Endothelial cell of umbilical vein (primary cell): ENCODE measurements around the gene SRBD1. TPM values are rescaled to one million over a fixed set of nuclear protein-coding genes. Genes with fewer than 3 reads are reported as not detected.

ENCODE experiments used
- BruUV-seq: library from RNA; stranded (reverse); fragments of 400-500 nt; replicated peaks from 2 replicates; lab custom pipeline; 2021; lab: Mats Ljungman, UMichigan
- CTCF ChIA-PET: fragments of 300-600, 350-600 bp; sonication (Branson Sonifier 250); formaldehyde crosslinking; loops from one replicate; lab custom pipeline; 2021; ENCODE audit warnings: antibody characterized with exemption, inconsistent platforms; lab: Charles Lee
- POLR2A ChIA-PET: fragments of 300-600, 350-600 bp; sonication (Branson Sonifier 250); formaldehyde crosslinking; loops from one replicate; lab custom pipeline; 2021; ENCODE audit warnings: antibody characterized with exemption, inconsistent platforms; lab: Charles Lee
- DNase-seq: peaks from one replicate; pipeline ENCODE4 v3.0.0-alpha.2; 2011; ENCODE audit warnings: low read depth, low spot score
- FAIRE-seq: peaks from 2 replicates; lab custom pipeline; 2011; peaks lifted over from hg19 to GRCh38; lab: Jason Lieb, UNC
- H2AFZ ChIP-seq: 2 replicates; pipeline ENCODE4 v1.6.0; 2012; ENCODE audit warnings: low read depth, low read length, control low read depth, inconsistent platforms
- H3K27ac ChIP-seq: 2 replicates; pipeline ENCODE4 v1.5.1; 2011; ENCODE audit warnings: low read depth, mild to moderate bottlenecking, control low read depth, low read length, moderate library complexity; ENCODE audit not compliant: insufficient read depth
- H3K27me3 ChIP-seq, 2 experiments: 2 replicates each; pipeline versions ENCODE4 v1.6.0 to v1.6.1; 2011; ENCODE audit warnings: low read length in 2 of 2, mixed read lengths in 1 of 2; ENCODE audit not compliant: control insufficient read depth in 2 of 2, insufficient read depth in 2 of 2
- H3K36me3 ChIP-seq, 2 experiments: 2 replicates in 1 of 2; 3 replicates in 1 of 2; pipeline ENCODE4 v1.5.1; 2011; ENCODE audit warnings: low read length in 2 of 2, mild to moderate bottlenecking in 1 of 2, moderate library complexity in 1 of 2; ENCODE audit not compliant: control insufficient read depth in 2 of 2, insufficient read depth in 2 of 2; ENCODE audit errors: extremely low read depth in 1 of 2
- H3K4me1 ChIP-seq: 3 replicates; pipeline ENCODE4 v1.5.1; 2011; ENCODE audit warnings: mild to moderate bottlenecking, low read length; ENCODE audit not compliant: control insufficient read depth, insufficient read depth; ENCODE audit errors: extremely low read depth
- H3K4me2 ChIP-seq: 2 replicates; pipeline ENCODE4 v1.6.1; 2011; ENCODE audit warnings: low read length, control low read depth, mixed read lengths; ENCODE audit not compliant: insufficient read depth
- H3K4me3 ChIP-seq, 3 experiments: fragments of 200-600 bp in 1 of 3; sonication (generic), shearing (Covaris generic) in 1 of 3; replicated peaks in 1 of 3; 2 replicates each; pipeline ENCODE4 v1.5.1; 2011 to 2016; ENCODE audit warnings: control low read depth in 3 of 3, low read length in 3 of 3, mild to moderate bottlenecking in 2 of 3, inconsistent platforms in 1 of 3, low read depth in 1 of 3, moderate library complexity in 1 of 3; ENCODE audit not compliant: insufficient read depth in 1 of 3
- H3K79me2 ChIP-seq: 2 replicates; pipeline ENCODE4 v1.6.0; 2012; ENCODE audit warnings: low read length, inconsistent platforms; ENCODE audit not compliant: control insufficient read depth, insufficient read depth
- H3K9ac ChIP-seq: replicated peaks from 2 replicates; pipeline ENCODE3; 2011; ENCODE audit warnings: low read length, control low read depth; ENCODE audit not compliant: insufficient read depth; ENCODE audit errors: extremely low read depth
- H3K9me1 ChIP-seq: replicated peaks from 3 replicates; pipeline ENCODE4 v1.6.0; 2011; ENCODE audit warnings: mild to moderate bottlenecking, low read length; ENCODE audit not compliant: control insufficient read depth, insufficient read depth; ENCODE audit errors: extremely low read depth
- H3K9me3 ChIP-seq: replicated peaks from 2 replicates; pipeline ENCODE4 v1.5.1; 2012; ENCODE audit warnings: low read length, inconsistent platforms; ENCODE audit not compliant: control insufficient read depth, insufficient read depth
- H4K20me1 ChIP-seq: replicated peaks from 2 replicates; pipeline ENCODE3; 2011; ENCODE audit warnings: mild to moderate bottlenecking, low read length; ENCODE audit not compliant: control insufficient read depth, insufficient read depth; ENCODE audit errors: extremely low read depth
- CTCF ChIP-seq, 2 donors: IDR thresholded peaks; 1 replicate in 1 of 2; 2 replicates in 1 of 2; pipeline ENCODE4 v1.5.1; 2011; ENCODE audit warnings: low read length in 2 of 2, mild to moderate bottlenecking in 2 of 2, moderate library complexity in 2 of 2, control low read depth in 1 of 2, inconsistent platforms in 1 of 2, low read depth in 1 of 2; ENCODE audit not compliant: insufficient read depth in 1 of 2; ENCODE audit errors: extremely low read depth in 1 of 2
- EZH2 ChIP-seq: IDR thresholded peaks from 2 replicates; pipeline ENCODE4 v1.6.1; 2012; ENCODE audit warnings: borderline replicate concordance, low read depth, mild to moderate bottlenecking, moderate library complexity, low read length, inconsistent platforms; ENCODE audit not compliant: severe bottlenecking
- FOS ChIP-seq: IDR thresholded peaks from 2 replicates; pipeline ENCODE4 v1.6.1; 2011; ENCODE audit warnings: mild to moderate bottlenecking, low read length, moderate library complexity, borderline replicate concordance; ENCODE audit not compliant: insufficient read depth
- GATA2 ChIP-seq: IDR thresholded peaks from 2 replicates; pipeline ENCODE4 v1.7.0; 2011; ENCODE audit warnings: low read depth, mild to moderate bottlenecking, moderate library complexity, mixed read lengths, low read length; ENCODE audit not compliant: insufficient read length, insufficient read depth
- JUN ChIP-seq: IDR thresholded peaks from 2 replicates; pipeline ENCODE4 v1.6.1; 2011; ENCODE audit warnings: borderline replicate concordance, low read depth; ENCODE audit not compliant: insufficient read length, insufficient read depth
- MAX ChIP-seq: IDR thresholded peaks from 2 replicates; pipeline ENCODE4 v1.6.1; 2011; ENCODE audit not compliant: insufficient read depth, insufficient read length
- MYC ChIP-seq: IDR thresholded peaks from one replicate; pipeline ENCODE4 v1.6.1; 2011; ENCODE audit warnings: mild to moderate bottlenecking, low read depth, low read length
- POLR2A ChIP-seq: IDR thresholded peaks from 2 replicates; pipeline ENCODE4 v1.6.1; 2012; ENCODE audit warnings: low read depth, mild to moderate bottlenecking, control low read depth, low read length
- POLR2AphosphoS5 ChIP-seq: IDR thresholded peaks from 2 replicates; pipeline ENCODE4 v1.6.1; 2012; ENCODE audit warnings: low read depth, mild to moderate bottlenecking, control low read depth, low read length, moderate library complexity; ENCODE audit not compliant: insufficient read depth
- dilution Hi-C: fragments of 300-500 bp; cut with MboI; formaldehyde crosslinking; loops from one replicate; pipeline ENCODE4 v1.15.0; 2019; ENCODE audit warnings: low sequenced_read_pairs; ENCODE audit not compliant: extremely low pct_ligation_motif_present
- intact Hi-C: fragments of 100-400 bp; cut with micrococcal nuclease; formaldehyde crosslinking; loops from one replicate; pipeline ENCODE4 v1.10.0; 2022
- polyA plus RNA-seq, 4 experiments: library from polyadenylated mRNA; depleted of rRNA in 3 of 4; stranded (reverse) in 3 of 4; unstranded in 1 of 4; fragments of >200 nt; gene quantifications; 2 replicates each; pipeline versions ENCODE4 v1.2.1 to v1.2.3, GENCODE V29; 2011 to 2012; ENCODE audit warnings: missing spikeins in 1 of 4
- total RNA-seq: library from RNA; stranded (reverse); gene quantifications from 2 replicates; pipeline ENCODE4 v1.2.3, GENCODE V29; 2021

Gene SRBD1
- total and polyA plus RNA-seq, 2 donors (not counting 3 experiments of a cell fraction or from before 2014, with no cell fraction given): 3.7 to 12.5 TPM

- BruUV-seq: no TSS peak
These were observed 87.1 kb downstream of the SRBD1 start for GRCh38 chr2:45524016-45524415.

GRCh38 chr2:45518546-45518945, 92.5 kb downstream of the SRBD1 start:
- dilution Hi-C loops (no loop called here), intact Hi-C loops (no loop called here)
- POLR2A ChIA-PET: no interaction called here
- DNase-seq (no peak), FAIRE-seq (no peak)
- TF ChIP-seq POLR2AphosphoS5 (no peak), FOS (no peak), CTCF (IDR thresholded peaks at IDR 0.05; ENCODE audit: extremely low read depth in 1 of 2, insufficient read depth in 1 of 2, low read depth in 1 of 2, low read length in 2 of 2) (no peak), EZH2 (no peak), MYC (no peak), JUN (no peak), POLR2A (no peak), MAX (no peak), GATA2 (no peak)
- no peak overlapping the region for H3K27ac ChIP-seq
- no peaks in the 10 kb centered on the region for H3K36me3 ChIP-seq
- no TSS peak for BruUV-seq
- no peak overlapping the region for H3K9ac ChIP-seq
- H3K9me3 ChIP-seq: no peaks in the 10 kb centered on the region
- no peaks in the 10 kb centered on the region for H3K9me1 ChIP-seq
- H3K4me2 ChIP-seq: no peak overlapping the region
- no peak overlapping the region for H3K4me3 ChIP-seq
- H3K4me1 ChIP-seq: peaks cover 8% of the 10 kb centered on the region
- H3K27me3 ChIP-seq: no peaks in the 10 kb centered on the region
- no peaks in the 10 kb centered on the region for H3K79me2 ChIP-seq
- CTCF ChIA-PET: interaction anchor here (0.6 to 1.8 kb wide), 4 partner anchors 43 to 541 kb away, joined by 3 to 4 read pairs (median 3); no protein-coding TSS in a partner anchor
- no peaks in the 10 kb centered on the region for H4K20me1 ChIP-seq
- no peak overlapping the region for H2AFZ ChIP-seq

More at GRCh38 chr2:45524016-45524415, 87.1 kb downstream of the SRBD1 start:
- Histone ChIP-seq H3K79me2 (no peaks in the 10 kb centered on the region), H3K36me3 (no peaks in the 10 kb centered on the region), H3K9me3 (no peaks in the 10 kb centered on the region), H3K27me3 (no peaks in the 10 kb centered on the region), H3K4me2 (no peak overlapping the region), H2AFZ (no peak overlapping the region), H3K4me3 (no peak overlapping the region), H3K4me1 (peaks cover 11% of the 10 kb centered on the region), H3K9ac (no peak overlapping the region), H4K20me1 (no peaks in the 10 kb centered on the region), H3K27ac (no peak overlapping the region), H3K9me1 (no peaks in the 10 kb centered on the region)
- TF ChIP-seq EZH2: no peak
- TF ChIP-seq GATA2: no peak
- TF ChIP-seq MAX: no peak
- TF ChIP-seq FOS: no peak
- TF ChIP-seq JUN: no peak
- TF ChIP-seq MYC: no peak
- TF ChIP-seq POLR2A: no peak
- dilution Hi-C loops (no loop called here), intact Hi-C loops (no loop called here)
- ChIA-PET POLR2A (no interaction called here), CTCF (no interaction called here)
- DNase-seq (no peak), FAIRE-seq (no peak)
